B cell (primary cell): Measurements from ENCODE around the gene SH2B2. TPM values are rescaled to one million over a fixed set of nuclear protein-coding genes. Genes with fewer than 3 reads are reported as not detected.
A peak's percentile ranks its signal among the peaks of the same experiment; 100 is the strongest.

Experiments used
- ATAC-seq: fragments of 200-7000 bp; cut with Tn5 transposase; one replicate; pipeline ENCODE4 v1.10.0; 2021; ENCODE audit warnings: low read depth, mild to moderate bottlenecking, moderate number of reproducible peaks, moderate library complexity
- CTCF ChIA-PET: fragments of 350-600 bp; sonication (Branson Sonifier 250); formaldehyde crosslinking; loops from one replicate; lab custom pipeline; 2021; ENCODE audit warnings: antibody characterized with exemption, inconsistent platforms; lab: Charles Lee
- POLR2A ChIA-PET: fragments of 350-600 bp; sonication (Branson Sonifier 250); formaldehyde crosslinking; loops from one replicate; lab custom pipeline; 2021; ENCODE audit warnings: antibody characterized with exemption; lab: Charles Lee
- DNase-seq: peaks from one replicate; pipeline ENCODE4 v3.0.0; 2013
- H2AFZ ChIP-seq: 2 replicates; pipeline ENCODE4 v1.6.1; 2012; ENCODE audit warnings: mild to moderate bottlenecking, low read depth, low read length; ENCODE audit not compliant: insufficient read depth, poor library complexity, severe bottlenecking
- H3K27ac ChIP-seq, 2 donors: 1 replicate in 1 of 2; 2 replicates in 1 of 2; pipeline ENCODE4 v1.5.1; 2012 to 2013; ENCODE audit warnings: low read length in 2 of 2, mild to moderate bottlenecking in 2 of 2, moderate library complexity in 1 of 2
- H3K27me3 ChIP-seq, 4 experiments: fragments of 200-600 bp in 1 of 4; sonication (generic) in 1 of 4; replicated peaks in 1 of 4; 1 replicate in 2 of 4; 2 replicates in 2 of 4; pipeline versions ENCODE4 v1.6.1 to v1.7.0; 2013 to 2016; ENCODE audit warnings: low read length in 3 of 4, mild to moderate bottlenecking in 2 of 4, mixed read lengths in 1 of 4, moderate library complexity in 1 of 4; ENCODE audit not compliant: insufficient read depth in 4 of 4, control insufficient read depth in 3 of 4; ENCODE audit errors: control extremely low read depth in 1 of 4
- H3K36me3 ChIP-seq, 2 experiments: replicated peaks in 1 of 2; 1 replicate in 1 of 2; 2 replicates in 1 of 2; pipeline versions ENCODE4 v1.6.1 to v1.7.1; 2013; ENCODE audit warnings: low read length in 1 of 2; ENCODE audit not compliant: insufficient read depth in 2 of 2, control insufficient read depth in 1 of 2; ENCODE audit errors: control extremely low read depth in 1 of 2, extremely low read depth in 1 of 2
- H3K4me1 ChIP-seq, 2 donors: fragments of 200-600 bp in 1 of 2; sonication (generic) in 1 of 2; 1 replicate in 1 of 2; 2 replicates in 1 of 2; pipeline versions ENCODE4 v1.5.1 to v1.6.1; 2013 to 2017; ENCODE audit warnings: low read length in 2 of 2; ENCODE audit not compliant: control insufficient read depth in 2 of 2, insufficient read depth in 2 of 2
- H3K4me2 ChIP-seq: replicated peaks from 2 replicates; pipeline ENCODE3; 2012; ENCODE audit warnings: mild to moderate bottlenecking, low read depth, low read length; ENCODE audit not compliant: poor library complexity, severe bottlenecking
- H3K4me3 ChIP-seq, 5 experiments: fragments of 200-600 bp in 1 of 5; sonication (generic) in 1 of 5; 1 replicate in 3 of 5; 2 replicates in 2 of 5; pipeline versions ENCODE4 v1.5.1 to v1.7.0; 2011 to 2016; ENCODE audit warnings: low read length in 4 of 5, mild to moderate bottlenecking in 4 of 5, low read depth in 2 of 5, control low read depth in 1 of 5, moderate library complexity in 1 of 5; ENCODE audit not compliant: insufficient read depth in 1 of 5; ENCODE audit errors: control extremely low read depth in 1 of 5, extremely low read depth in 1 of 5
- H3K79me2 ChIP-seq: fragments of 200-600 bp; sonication (generic); one replicate; pipeline ENCODE4 v1.6.0; 2016; ENCODE audit warnings: low read length; ENCODE audit not compliant: control insufficient read depth, insufficient read depth
- H3K9ac ChIP-seq: fragments of 200-600 bp; sonication (generic); 2 replicates; pipeline ENCODE4 v1.6.1; 2017; ENCODE audit warnings: mild to moderate bottlenecking, low read length, moderate library complexity
- H3K9me3 ChIP-seq, 3 donors: one replicate each; pipeline versions ENCODE4 v1.6.1 to v1.7.1; 2013; ENCODE audit warnings: low read length in 2 of 3; ENCODE audit not compliant: control insufficient read depth in 2 of 3, insufficient read depth in 1 of 3; ENCODE audit errors: control extremely low read depth in 1 of 3
- H4K20me1 ChIP-seq: 2 replicates; pipeline ENCODE4 v1.6.0; 2012; ENCODE audit warnings: mild to moderate bottlenecking, low read length; ENCODE audit not compliant: insufficient read depth, control insufficient read depth, poor library complexity, severe bottlenecking
- H3K27ac Mint-ChIP-seq: one replicate; pipeline ENCODE4 v1.8.0; 2021; ENCODE audit warnings: mixed read lengths
- H3K27me3 Mint-ChIP-seq: one replicate; pipeline ENCODE4 v1.8.0; 2021; ENCODE audit warnings: mixed read lengths
- H3K4me1 Mint-ChIP-seq: one replicate; pipeline ENCODE4 v1.8.0; 2021; ENCODE audit warnings: mixed read lengths
- H3K4me3 Mint-ChIP-seq: one replicate; pipeline ENCODE4 v1.8.0; 2021; ENCODE audit warnings: mixed read lengths
- H3K9me3 Mint-ChIP-seq: one replicate; pipeline ENCODE4 v1.8.0; 2022; ENCODE audit warnings: mixed read lengths; ENCODE audit not compliant: insufficient read depth
- EZH2 ChIP-seq: IDR thresholded peaks from 2 replicates; pipeline ENCODE4 v1.6.1; 2012; ENCODE audit warnings: borderline replicate concordance, low read depth, mild to moderate bottlenecking, moderate library complexity, low read length; ENCODE audit not compliant: insufficient read depth, poor library complexity, severe bottlenecking
- WGBS: methylation state at CpG from one replicate; pipeline ENCODE4 v1.1.5; 2013; ENCODE audit warnings: missing lambda C conversion rate; ENCODE audit not compliant: insufficient coverage; 5-methylcytosine and 5-hydroxymethylcytosine counted together
- intact Hi-C: fragments of 100-400 bp; cut with micrococcal nuclease; formaldehyde crosslinking; loops from one replicate; pipeline ENCODE4 v1.10.0; 2022
- polyA plus RNA-seq: library from polyadenylated mRNA; depleted of rRNA; stranded (reverse); fragments of >200 nt; gene quantifications from 2 replicates; pipeline ENCODE4 v1.2.3, GENCODE V29; 2012
- total RNA-seq, 2 donors: library from RNA; stranded (reverse); fragments of 120-200 nt in 1 of 2; gene quantifications; 1 replicate in 1 of 2; 2 replicates in 1 of 2; pipeline versions ENCODE4 v1.2.3 to v1.2.4, GENCODE V29; 2013 to 2022
- TF ChIP-seq, protein P1 (sequence below): fragments of 200-600 bp; IDR thresholded peaks from one replicate; pipeline ENCODE4 v1.8.0; 2022; ENCODE audit warnings: antibody characterized with exemption, mild to moderate bottlenecking

The SH2B2 gene
- total and polyA plus RNA-seq, 2 donors (not counting 1 experiment from before 2014, with no cell fraction given): 41.2 to 95.4 TPM

DNA sequence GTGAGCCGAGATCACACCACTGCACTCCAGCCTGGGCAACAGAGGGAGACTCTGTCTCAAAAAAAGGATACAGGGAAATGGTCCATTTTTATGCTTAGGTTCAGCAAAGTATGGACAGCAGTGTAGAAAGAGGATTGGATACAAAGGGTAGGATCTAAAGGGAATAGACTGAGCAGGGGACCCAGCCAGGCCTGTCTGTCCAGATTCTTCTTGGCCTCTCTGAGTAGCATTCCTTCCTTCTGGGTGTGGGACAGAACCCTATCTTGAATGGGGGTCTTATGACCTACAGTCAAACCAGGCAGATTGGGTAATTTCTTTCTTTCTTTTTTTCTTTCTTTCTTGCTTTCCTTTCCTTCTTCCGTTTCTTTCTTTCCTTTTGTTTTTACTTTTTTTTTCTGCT, 25.6 kb downstream of the SH2B2 start:
- ChIA-PET CTCF (interaction anchor here (1.2 to 1.7 kb wide), 2 partner anchors 9 to 33 kb away, joined by 4 to 6 read pairs; no protein-coding TSS in a partner anchor), POLR2A (interaction anchor here (0.6 to 0.7 kb wide), 3 partner anchors 11 to 619 kb away, joined by 3 to 9 read pairs (median 5); no protein-coding TSS in a partner anchor)
- ATAC-seq (no peak), DNase-seq (no peak)
- Histone ChIP-seq H3K27ac (peak overlapping the region in 1 of 2 donors; percentile 24), H3K27me3 (no peaks in the 10 kb centered on the region), H2AFZ (no peak overlapping the region), H3K9me3 (no peaks in the 10 kb centered on the region), H3K9ac (no peak overlapping the region), H3K36me3 (peaks cover 2 to 55% of the 10 kb centered on the region in 2 experiments), H3K4me1 (peaks cover 35 to 45% of the 10 kb centered on the region in 2 donors), H3K4me3 (no peak overlapping the region), H3K79me2 (peaks cover 28% of the 10 kb centered on the region), H3K4me2 (peak overlapping the region; percentile 50), H4K20me1 (no peaks in the 10 kb centered on the region)
- Mint-ChIP-seq H3K4me1 (peaks cover 43% of the 10 kb centered on the region), H3K9me3 (no peaks in the 10 kb centered on the region), H3K27me3 (no peaks in the 10 kb centered on the region), H3K27ac (peak overlapping the region; percentile 84), H3K4me3 (peak overlapping the region; percentile 68)
- intact Hi-C loops: no loop called here
- TF ChIP-seq EZH2: no peak
- TF ChIP-seq, protein P1, sequence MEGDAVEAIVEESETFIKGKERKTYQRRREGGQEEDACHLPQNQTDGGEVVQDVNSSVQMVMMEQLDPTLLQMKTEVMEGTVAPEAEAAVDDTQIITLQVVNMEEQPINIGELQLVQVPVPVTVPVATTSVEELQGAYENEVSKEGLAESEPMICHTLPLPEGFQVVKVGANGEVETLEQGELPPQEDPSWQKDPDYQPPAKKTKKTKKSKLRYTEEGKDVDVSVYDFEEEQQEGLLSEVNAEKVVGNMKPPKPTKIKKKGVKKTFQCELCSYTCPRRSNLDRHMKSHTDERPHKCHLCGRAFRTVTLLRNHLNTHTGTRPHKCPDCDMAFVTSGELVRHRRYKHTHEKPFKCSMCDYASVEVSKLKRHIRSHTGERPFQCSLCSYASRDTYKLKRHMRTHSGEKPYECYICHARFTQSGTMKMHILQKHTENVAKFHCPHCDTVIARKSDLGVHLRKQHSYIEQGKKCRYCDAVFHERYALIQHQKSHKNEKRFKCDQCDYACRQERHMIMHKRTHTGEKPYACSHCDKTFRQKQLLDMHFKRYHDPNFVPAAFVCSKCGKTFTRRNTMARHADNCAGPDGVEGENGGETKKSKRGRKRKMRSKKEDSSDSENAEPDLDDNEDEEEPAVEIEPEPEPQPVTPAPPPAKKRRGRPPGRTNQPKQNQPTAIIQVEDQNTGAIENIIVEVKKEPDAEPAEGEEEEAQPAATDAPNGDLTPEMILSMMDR: no peak
- WGBS: 40% methylated on average over 2 of the region's 2 CpGs

DNA sequence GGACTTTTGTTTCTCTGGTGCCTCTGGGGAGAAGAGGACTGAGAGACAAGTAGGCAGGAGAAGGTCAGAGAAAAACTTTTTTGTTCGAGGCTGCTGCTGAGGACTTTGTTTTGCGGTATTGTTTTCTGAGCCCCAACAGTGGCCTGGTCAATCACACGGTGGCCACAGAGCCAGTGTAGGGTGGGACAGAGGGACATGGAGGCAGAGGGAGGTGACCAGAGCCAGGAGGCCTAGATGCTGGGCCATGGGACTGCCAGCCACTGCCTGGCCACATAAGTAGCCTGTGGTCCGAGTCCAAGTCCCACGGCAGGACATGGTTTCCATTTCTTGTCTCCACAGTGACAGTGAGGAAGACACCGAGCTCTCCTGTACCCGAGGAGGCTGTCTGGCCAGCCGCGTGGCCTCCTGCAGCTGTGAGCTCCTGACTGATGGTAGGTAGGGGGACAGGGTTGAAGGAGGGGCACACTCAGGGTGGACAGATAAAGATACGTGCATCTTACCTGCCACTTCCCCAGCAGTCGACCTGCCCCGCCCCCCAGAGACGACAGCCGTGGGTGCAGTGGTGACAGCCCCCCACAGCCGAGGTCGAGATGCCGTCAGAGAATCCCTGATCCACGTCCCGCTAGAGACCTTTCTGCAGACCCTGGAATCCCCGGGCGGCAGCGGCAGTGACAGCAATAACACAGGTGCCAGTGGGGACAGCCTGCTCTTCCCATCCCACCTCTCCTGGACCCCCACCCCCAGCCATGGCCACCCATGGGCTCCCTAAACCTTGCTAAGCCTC, 27.5 kb downstream of the SH2B2 start:
- TF ChIP-seq, protein P1: no peak
- TF ChIP-seq EZH2: no peak
- peaks cover 5 to 59% of the 10 kb centered on the region in 2 experiments for H3K36me3 ChIP-seq
- no peak overlapping the region for H3K4me3 Mint-ChIP-seq

More for the DNA sequence above, 27.5 kb downstream of the SH2B2 start:
- Histone ChIP-seq H3K79me2 (peaks cover 11% of the 10 kb centered on the region), H3K9ac (no peak overlapping the region), H2AFZ (no peak overlapping the region), H3K27me3 (no peaks in the 10 kb centered on the region), H3K4me3 (no peak overlapping the region), H4K20me1 (no peaks in the 10 kb centered on the region), H3K4me1 (peaks cover 19 to 27% of the 10 kb centered on the region in 2 donors), H3K4me2 (no peak overlapping the region), H3K9me3 (no peaks in the 10 kb centered on the region), H3K27ac (no peak overlapping the region)
- Mint-ChIP-seq H3K9me3 (no peaks in the 10 kb centered on the region), H3K4me1 (peaks cover 26% of the 10 kb centered on the region), H3K27ac (peak overlapping the region; percentile 37), H3K27me3 (no peaks in the 10 kb centered on the region)
- CTCF ChIA-PET: interaction anchor here (1.7 kb wide), 2 partner anchors 8 to 35 kb away, joined by 5 to 6 read pairs; no protein-coding TSS in a partner anchor
- WGBS: 98% methylated on average over 21 of the region's 22 CpGs
- intact Hi-C loops: no loop called here
- POLR2A ChIA-PET: interaction anchor here (1.2 kb wide), 1 partner anchor 33 kb away, joined by 6 read pairs; no protein-coding TSS in a partner anchor
- DNase-seq: no peak
- ATAC-seq: no peak
